Measurements from ENCODE around the gene PDCD1LG2. TPM values are rescaled to one million over a fixed set of nuclear protein-coding genes. Genes with fewer than 3 reads are reported as not detected.

Gene PDCD1LG2
- total RNA-seq, 1 experiment from 2014 or later = 0.47 TPM

GRCh38 chr9:5557606-5558587 lies 47.6 kb downstream of the PDCD1LG2 start:
- intact Hi-C loops (cut with micrococcal nuclease; ENCODE audit: unreplicated experiment) = no loop called here
- no TSS peak for BruUV-seq (replicated peaks)
- no peak for TF ChIP-seq CTCF (conservative IDR thresholded peaks at IDR 0.05; ENCODE audit: low read depth, low read length)
- TF ChIP-seq EZH2 (IDR thresholded peaks at IDR 0.05; ENCODE audit: borderline replicate concordance, low read depth, low read length, poor library complexity, severe bottlenecking) = no peak

GRCh38 chr9:5559659-5560058 lies 49.3 kb downstream of the PDCD1LG2 start:
- intact Hi-C loops (cut with micrococcal nuclease; ENCODE audit: unreplicated experiment) = no loop called here
- CTCF ChIA-PET = no interaction called here

More at GRCh38 chr9:5557606-5558587, 47.6 kb downstream of the PDCD1LG2 start:
- H3K36me3 ChIP-seq (ENCODE audit: insufficient read depth, low read length, poor library complexity, severe bottlenecking) = no peaks in the 10 kb centered on the region
- no peak overlapping the region for H3K4me3 ChIP-seq (ENCODE audit: low read depth, low read length, poor library complexity, severe bottlenecking)
- CTCF ChIA-PET = no interaction called here
- peak; percentile 28 for DNase-seq (ENCODE audit: low spot score)
- H3K9me3 ChIP-seq (ENCODE audit: low read depth, low read length, poor library complexity, severe bottlenecking) = no peaks in the 10 kb centered on the region
- no peaks in the 10 kb centered on the region for H3K4me1 ChIP-seq (ENCODE audit: insufficient read depth, low read length, poor library complexity, severe bottlenecking)
- POLR2A ChIA-PET (ENCODE audit: low non-redundant PET) = no interaction called here
- no peak overlapping the region for H3K27ac ChIP-seq (ENCODE audit: low read depth, low read length, poor library complexity, severe bottlenecking)
- H3K27me3 ChIP-seq (replicated peaks; ENCODE audit: insufficient read depth, low read depth, low read length, poor library complexity) = no peaks in the 10 kb centered on the region

GRCh38 chr9:5560443-5561100 lies 50.2 kb downstream of the PDCD1LG2 start:
- H3K36me3 ChIP-seq (ENCODE audit: insufficient read depth, low read length, poor library complexity, severe bottlenecking) = no peaks in the 10 kb centered on the region
- ChIA-PET POLR2A (ENCODE audit: low non-redundant PET) (no interaction called here), CTCF (no interaction called here)
- no peaks in the 10 kb centered on the region for H3K9me3 ChIP-seq (ENCODE audit: low read depth, low read length, poor library complexity, severe bottlenecking)
- no TSS peak for BruUV-seq (replicated peaks)
- no peak overlapping the region for H3K27ac ChIP-seq (ENCODE audit: low read depth, low read length, poor library complexity, severe bottlenecking)
- no peak overlapping the region for H3K4me3 ChIP-seq (ENCODE audit: low read depth, low read length, poor library complexity, severe bottlenecking)
- TF ChIP-seq EZH2 (IDR thresholded peaks at IDR 0.05; ENCODE audit: borderline replicate concordance, low read depth, low read length, poor library complexity, severe bottlenecking) (no peak), CTCF (conservative IDR thresholded peaks at IDR 0.05; ENCODE audit: low read depth, low read length) (no peak)
- no peaks in the 10 kb centered on the region for H3K4me1 ChIP-seq (ENCODE audit: insufficient read depth, low read length, poor library complexity, severe bottlenecking)
- no peak for DNase-seq (ENCODE audit: low spot score)
- intact Hi-C loops (cut with micrococcal nuclease; ENCODE audit: unreplicated experiment) = no loop called here
- H3K27me3 ChIP-seq (replicated peaks; ENCODE audit: insufficient read depth, low read depth, low read length, poor library complexity) = no peaks in the 10 kb centered on the region

More at GRCh38 chr9:5559659-5560058, 49.3 kb downstream of the PDCD1LG2 start:
- Histone ChIP-seq H3K9me3 (ENCODE audit: low read depth, low read length, poor library complexity, severe bottlenecking) (no peaks in the 10 kb centered on the region), H3K4me1 (ENCODE audit: insufficient read depth, low read length, poor library complexity, severe bottlenecking) (no peaks in the 10 kb centered on the region), H3K36me3 (ENCODE audit: insufficient read depth, low read length, poor library complexity, severe bottlenecking) (no peaks in the 10 kb centered on the region), H3K27ac (ENCODE audit: low read depth, low read length, poor library complexity, severe bottlenecking) (no peak overlapping the region), H3K27me3 (replicated peaks; ENCODE audit: insufficient read depth, low read depth, low read length, poor library complexity) (no peaks in the 10 kb centered on the region), H3K4me3 (ENCODE audit: low read depth, low read length, poor library complexity, severe bottlenecking) (no peak overlapping the region)
- DNase-seq (ENCODE audit: low spot score) = no peak
- TF ChIP-seq CTCF (conservative IDR thresholded peaks at IDR 0.05; ENCODE audit: low read depth, low read length) (no peak), EZH2 (IDR thresholded peaks at IDR 0.05; ENCODE audit: borderline replicate concordance, low read depth, low read length, poor library complexity, severe bottlenecking) (no peak)
- no TSS peak for BruUV-seq (replicated peaks)
- POLR2A ChIA-PET (ENCODE audit: low non-redundant PET) = no interaction called here
